ENCODE measurements around the gene PTPN7.

DNA sequence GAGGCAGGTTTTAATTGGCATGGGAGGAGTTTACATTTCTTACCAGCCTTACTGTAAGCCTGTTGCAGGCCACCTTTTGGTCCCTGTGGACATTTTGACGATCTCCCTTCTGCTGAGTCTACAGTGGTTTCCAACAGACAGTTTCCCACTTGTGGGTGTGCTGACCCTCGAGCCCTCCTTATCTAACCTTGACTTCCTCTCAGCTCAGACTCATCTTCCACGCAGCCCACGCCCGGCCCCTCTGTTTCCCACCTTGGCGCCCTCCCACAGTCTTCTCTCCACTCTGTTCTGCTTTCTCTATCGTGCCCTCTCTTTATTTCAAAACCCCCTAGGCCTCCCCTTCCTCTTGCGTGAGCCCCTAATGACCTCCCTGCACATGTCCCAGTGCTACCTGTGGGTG lies 9.8 kb downstream of the PTPN7 start:
- no peak for TF ChIP-seq CTCF (IDR thresholded peaks at IDR 0.05; ENCODE audit: low read depth, low read length)
- no peak for TF ChIP-seq EZH2phosphoT487 (IDR thresholded peaks at IDR 0.05; ENCODE audit: low read depth)

Measured in OCI-LY3 (cell line).